Thoracic aorta (tissue), 2 donors: Measurements from ENCODE around the gene HOXC9. TPM values are rescaled to one million over a fixed set of nuclear protein-coding genes. Genes with fewer than 3 reads are reported as not detected.

Experiments
- ATAC-seq: fragments of 150-250 bp; one replicate; pipeline ENCODE4 v1.8.0; 2017; ENCODE audit warnings: low read depth; ENCODE audit not compliant: insufficient number of reproducible peaks, low FRiP score
- DNase-seq: peaks from one replicate; pipeline ENCODE4 v3.0.0-alpha.2; 2020; ENCODE audit warnings: low spot score
- H3K27ac ChIP-seq, 2 donors: fragments of 200-600 bp; sonication (generic); 1 replicate in 1 of 2; 2 replicates in 1 of 2; pipeline ENCODE4 v1.5.1; 2016; ENCODE audit warnings: mild to moderate bottlenecking in 2 of 2, moderate library complexity in 2 of 2
- H3K27me3 ChIP-seq: fragments of 200-600 bp; sonication (generic); replicated peaks from 2 replicates; pipeline ENCODE4 v1.6.0; 2016; ENCODE audit warnings: mild to moderate bottlenecking; ENCODE audit not compliant: insufficient read depth
- H3K36me3 ChIP-seq: fragments of 200-600 bp; sonication (generic); one replicate; pipeline ENCODE4 v1.5.1; 2016
- H3K4me1 ChIP-seq, 2 donors: fragments of 200-600 bp; sonication (generic); 1 replicate in 1 of 2; 2 replicates in 1 of 2; pipeline versions ENCODE4 v1.5.1 to v1.6.0; 2016; ENCODE audit warnings: low read depth in 2 of 2, mild to moderate bottlenecking in 1 of 2; ENCODE audit not compliant: control insufficient read depth in 1 of 2
- H3K4me3 ChIP-seq: fragments of 200-600 bp; sonication (generic); 2 replicates; pipeline ENCODE4 v1.5.1; 2016; ENCODE audit warnings: mild to moderate bottlenecking
- H3K9me3 ChIP-seq: fragments of 200-600 bp; sonication (generic); 2 replicates; pipeline ENCODE4 v1.5.1; 2016
- CTCF ChIP-seq: fragments of 200-600 bp; sonication (generic); IDR thresholded peaks from one replicate; pipeline ENCODE4 v1.5.1; 2019; ENCODE audit warnings: antibody characterized with exemption
- total RNA-seq, 2 donors: library from RNA; depleted of rRNA; stranded (reverse); fragments of >200 nt; gene quantifications; one replicate each; pipeline versions ENCODE4 v1.1.0 to v1.2.3, GENCODE V29; 2016

Gene HOXC9
- total RNA-seq, 2 donors from 2014 or later = not detected

- no peak for ATAC-seq
These were observed 40.6 kb upstream of the HOXC9 start for GRCh38 chr12:53959314-53959713.

GRCh38 chr12:53960187-53961024 lies 39.6 kb upstream of the HOXC9 start:
- Histone ChIP-seq H3K4me3 (no peak overlapping the region), H3K4me1 (peaks cover 0 to 8% of the 10 kb centered on the region in 2 donors), H3K9me3 (no peaks in the 10 kb centered on the region), H3K27ac (no peak overlapping the region), H3K27me3 (peaks cover 44% of the 10 kb centered on the region), H3K36me3 (no peaks in the 10 kb centered on the region)
- no peak for TF ChIP-seq CTCF
- ATAC-seq = no peak
- DNase-seq = no peak

More at GRCh38 chr12:53959314-53959713, 40.6 kb upstream of the HOXC9 start:
- Histone ChIP-seq H3K36me3 (no peaks in the 10 kb centered on the region), H3K27me3 (peaks cover 47% of the 10 kb centered on the region), H3K27ac (no peak overlapping the region), H3K9me3 (no peaks in the 10 kb centered on the region), H3K4me3 (no peak overlapping the region), H3K4me1 (peaks cover 0 to 11% of the 10 kb centered on the region in 2 donors)
- TF ChIP-seq CTCF = no peak
- DNase-seq = no peak

GRCh38 chr12:53961025-53961761 lies 38.8 kb upstream of the HOXC9 start:
- Histone ChIP-seq H3K27me3 (peaks cover 44% of the 10 kb centered on the region), H3K9me3 (no peaks in the 10 kb centered on the region), H3K4me3 (no peak overlapping the region), H3K36me3 (no peaks in the 10 kb centered on the region), H3K4me1 (peaks cover 0 to 8% of the 10 kb centered on the region in 2 donors), H3K27ac (peak overlapping the region in 1 of 2 donors; percentile 6)
- TF ChIP-seq CTCF = no peak
- ATAC-seq = no peak
- no peak for DNase-seq

- Histone ChIP-seq H3K9me3 (no peaks in the 10 kb centered on the region), H3K27me3 (peaks cover 44% of the 10 kb centered on the region)
- no peak for ATAC-seq
These were observed 37.0 kb upstream of the HOXC9 start for GRCh38 chr12:53963005-53963404.

More at GRCh38 chr12:53963005-53963404, 37.0 kb upstream of the HOXC9 start:
- Histone ChIP-seq H3K27ac (no peak overlapping the region), H3K36me3 (no peaks in the 10 kb centered on the region), H3K4me1 (peaks cover 0 to 8% of the 10 kb centered on the region in 2 donors), H3K4me3 (no peak overlapping the region)
- no peak for TF ChIP-seq CTCF
- DNase-seq = no peak
